Stomach (tissue), 4 donors: ENCODE data around the gene MAEA.

Source experiments
- POLR2A ChIP-seq, 4 donors: fragments of 450-650 bp; IDR thresholded peaks; one replicate each; pipeline ENCODE4 v1.6.1; 2016; ENCODE audit warnings: antibody characterized with exemption in 4 of 4, control low read depth in 2 of 4, mild to moderate bottlenecking in 1 of 4, moderate library complexity in 1 of 4
- POLR2AphosphoS5 ChIP-seq, 3 donors: sonication (generic); formaldehyde crosslinking; IDR thresholded peaks; one replicate each; pipeline ENCODE4 v1.6.1; 2016; ENCODE audit warnings: antibody characterized with exemption in 3 of 3
- TF ChIP-seq, protein P1 (sequence below), 7 experiments: fragments of 450-650 bp in 4 of 7; fragments of 200-600 bp in 3 of 7; sonication (generic) in 3 of 7; IDR thresholded peaks; one replicate each; pipeline ENCODE4 v1.5.1; 2016 to 2019; ENCODE audit warnings: antibody characterized with exemption in 7 of 7, control low read depth in 2 of 7, mild to moderate bottlenecking in 1 of 7

DNA sequence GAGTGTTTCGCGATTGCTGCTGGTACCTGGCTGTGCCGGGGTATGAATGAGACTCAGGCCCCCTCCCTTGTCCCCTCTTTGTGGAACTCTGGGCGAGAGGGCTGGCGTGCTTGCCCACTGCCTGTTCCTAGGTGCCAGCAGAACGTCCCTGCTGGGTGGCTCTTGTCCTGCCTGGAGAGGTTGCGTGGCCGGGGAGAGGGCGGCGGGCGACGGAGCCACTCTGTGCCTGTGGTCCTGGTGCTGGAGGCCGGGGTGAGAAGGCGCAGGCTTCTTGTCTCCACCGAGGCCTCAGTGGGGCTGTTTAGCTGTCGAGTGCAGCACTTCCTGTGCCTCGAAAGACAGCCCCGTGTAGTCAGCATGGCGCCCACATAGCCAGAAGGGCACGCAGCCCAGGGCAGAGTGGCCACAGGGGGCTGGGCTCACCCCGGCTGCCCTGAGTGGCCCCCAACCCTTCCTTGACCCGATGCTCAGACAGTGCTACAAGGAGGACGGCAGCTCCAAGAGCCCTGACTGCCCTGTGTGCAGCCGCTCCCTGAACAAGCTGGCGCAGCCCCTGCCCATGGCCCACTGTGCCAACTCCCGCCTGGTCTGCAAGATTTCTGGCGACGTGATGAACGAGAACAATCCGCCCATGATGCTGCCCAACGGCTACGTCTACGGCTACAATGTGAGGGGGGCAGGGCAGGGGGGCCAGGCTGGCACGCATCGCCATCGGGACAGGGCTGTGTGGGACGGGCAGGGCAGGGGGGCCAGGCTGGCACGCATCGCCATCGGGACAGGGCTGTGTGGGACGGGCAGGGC is 48.5 kb downstream of the MAEA start:
- TF ChIP-seq POLR2A (IDR thresholded peaks at IDR 0.05), result no peak
- TF ChIP-seq, protein P1, sequence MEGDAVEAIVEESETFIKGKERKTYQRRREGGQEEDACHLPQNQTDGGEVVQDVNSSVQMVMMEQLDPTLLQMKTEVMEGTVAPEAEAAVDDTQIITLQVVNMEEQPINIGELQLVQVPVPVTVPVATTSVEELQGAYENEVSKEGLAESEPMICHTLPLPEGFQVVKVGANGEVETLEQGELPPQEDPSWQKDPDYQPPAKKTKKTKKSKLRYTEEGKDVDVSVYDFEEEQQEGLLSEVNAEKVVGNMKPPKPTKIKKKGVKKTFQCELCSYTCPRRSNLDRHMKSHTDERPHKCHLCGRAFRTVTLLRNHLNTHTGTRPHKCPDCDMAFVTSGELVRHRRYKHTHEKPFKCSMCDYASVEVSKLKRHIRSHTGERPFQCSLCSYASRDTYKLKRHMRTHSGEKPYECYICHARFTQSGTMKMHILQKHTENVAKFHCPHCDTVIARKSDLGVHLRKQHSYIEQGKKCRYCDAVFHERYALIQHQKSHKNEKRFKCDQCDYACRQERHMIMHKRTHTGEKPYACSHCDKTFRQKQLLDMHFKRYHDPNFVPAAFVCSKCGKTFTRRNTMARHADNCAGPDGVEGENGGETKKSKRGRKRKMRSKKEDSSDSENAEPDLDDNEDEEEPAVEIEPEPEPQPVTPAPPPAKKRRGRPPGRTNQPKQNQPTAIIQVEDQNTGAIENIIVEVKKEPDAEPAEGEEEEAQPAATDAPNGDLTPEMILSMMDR (IDR thresholded peaks at IDR 0.05), result no peak
- no peak for TF ChIP-seq POLR2AphosphoS5 (IDR thresholded peaks at IDR 0.05)
